ENCODE measurements around the gene IL15.

Gene IL15

GRCh38 chr4:141637565-141637964 is 1.2 kb downstream of the IL15 start:
- Histone ChIP-seq H4K20me1 (ENCODE audit: insufficient read depth, low read length, poor library complexity, severe bottlenecking) (no peaks in the 10 kb centered on the region), H3K36me3 (ENCODE audit: insufficient read depth, low read length) (no peaks in the 10 kb centered on the region), H3K4me2 (ENCODE audit: low read depth, low read length, poor library complexity, severe bottlenecking) (peak overlapping the region; percentile 85), H3K9me2 (replicated peaks; ENCODE audit: low read depth, low read length) (no peaks in the 10 kb centered on the region), H3F3A (ENCODE audit: low read depth) (no peaks in the 10 kb centered on the region), H3K27me3 (ENCODE audit: insufficient read depth, low read length, poor library complexity, severe bottlenecking) (no peaks in the 10 kb centered on the region), H3K4me3 (ENCODE audit: low read length, poor library complexity, severe bottlenecking) (peak overlapping the region; percentile 94), H3K79me2 (ENCODE audit: insufficient read depth, low read length) (no peaks in the 10 kb centered on the region), H2AFZ (ENCODE audit: low read length) (peak overlapping the region; percentile 97), H3K4me1 (ENCODE audit: insufficient read depth, low read length, poor library complexity, severe bottlenecking) (peaks cover 42% of the 10 kb centered on the region), H3K9ac (ENCODE audit: low read depth, low read length, poor library complexity, severe bottlenecking) (peak overlapping the region; percentile 89), H3K9me3 (ENCODE audit: insufficient read depth, low read depth, low read length) (no peaks in the 10 kb centered on the region)
- TF ChIP-seq EZH2phosphoT487 (IDR thresholded peaks at IDR 0.05; ENCODE audit: borderline replicate concordance) (no peak), CTCF (conservative IDR thresholded peaks at IDR 0.05; ENCODE audit: low read length) (no peak)

- H3F3A ChIP-seq (ENCODE audit: low read depth): no peaks in the 10 kb centered on the region
- no peaks in the 10 kb centered on the region for H4K20me1 ChIP-seq (ENCODE audit: insufficient read depth, low read length, poor library complexity, severe bottlenecking)
- no peaks in the 10 kb centered on the region for H3K27me3 ChIP-seq (ENCODE audit: insufficient read depth, low read length, poor library complexity, severe bottlenecking)
- no peaks in the 10 kb centered on the region for H3K9me3 ChIP-seq (ENCODE audit: insufficient read depth, low read depth, low read length)
- peak overlapping the region; percentile 89 for H3K9ac ChIP-seq (ENCODE audit: low read depth, low read length, poor library complexity, severe bottlenecking)
- H3K36me3 ChIP-seq (ENCODE audit: insufficient read depth, low read length): no peaks in the 10 kb centered on the region
- H2AFZ ChIP-seq (ENCODE audit: low read length): no peak overlapping the region
- peak overlapping the region; percentile 94 for H3K4me3 ChIP-seq (ENCODE audit: low read length, poor library complexity, severe bottlenecking)
- H3K4me1 ChIP-seq (ENCODE audit: insufficient read depth, low read length, poor library complexity, severe bottlenecking): peaks cover 49% of the 10 kb centered on the region
- no peak for TF ChIP-seq EZH2phosphoT487 (IDR thresholded peaks at IDR 0.05; ENCODE audit: borderline replicate concordance)
- no peak for TF ChIP-seq CTCF (conservative IDR thresholded peaks at IDR 0.05; ENCODE audit: low read length)
- H3K9me2 ChIP-seq (replicated peaks; ENCODE audit: low read depth, low read length): no peaks in the 10 kb centered on the region
- H3K79me2 ChIP-seq (ENCODE audit: insufficient read depth, low read length): no peaks in the 10 kb centered on the region
- peak overlapping the region; percentile 85 for H3K4me2 ChIP-seq (ENCODE audit: low read depth, low read length, poor library complexity, severe bottlenecking)
Measured at GRCh38 chr4:141638230-141638629, 1.8 kb downstream of the IL15 start.

- Histone ChIP-seq H3F3A (ENCODE audit: low read depth) (no peaks in the 10 kb centered on the region), H3K9ac (ENCODE audit: low read depth, low read length, poor library complexity, severe bottlenecking) (no peak overlapping the region), H4K20me1 (ENCODE audit: insufficient read depth, low read length, poor library complexity, severe bottlenecking) (no peaks in the 10 kb centered on the region), H3K36me3 (ENCODE audit: insufficient read depth, low read length) (no peaks in the 10 kb centered on the region), H3K4me3 (ENCODE audit: low read length, poor library complexity, severe bottlenecking) (no peak overlapping the region), H3K4me2 (ENCODE audit: low read depth, low read length, poor library complexity, severe bottlenecking) (peak overlapping the region; percentile 85), H3K79me2 (ENCODE audit: insufficient read depth, low read length) (no peaks in the 10 kb centered on the region), H3K27me3 (ENCODE audit: insufficient read depth, low read length, poor library complexity, severe bottlenecking) (no peaks in the 10 kb centered on the region), H3K9me3 (ENCODE audit: insufficient read depth, low read depth, low read length) (no peaks in the 10 kb centered on the region), H2AFZ (ENCODE audit: low read length) (no peak overlapping the region), H3K9me2 (replicated peaks; ENCODE audit: low read depth, low read length) (no peaks in the 10 kb centered on the region), H3K4me1 (ENCODE audit: insufficient read depth, low read length, poor library complexity, severe bottlenecking) (peaks cover 39% of the 10 kb centered on the region)
- TF ChIP-seq CTCF (conservative IDR thresholded peaks at IDR 0.05; ENCODE audit: low read length): no peak
- no peak for TF ChIP-seq EZH2phosphoT487 (IDR thresholded peaks at IDR 0.05; ENCODE audit: borderline replicate concordance)
Measured at GRCh38 chr4:141640696-141641095, 4.3 kb downstream of the IL15 start.

Data from Loucy (cell line).